Lower leg skin (tissue), 4 donors: ENCODE results near the gene CACNA1A. TPM values are rescaled to one million over a fixed set of nuclear protein-coding genes. Genes with fewer than 3 reads are reported as not detected.
A peak's percentile ranks its signal among the peaks of the same experiment; 100 is the strongest.
"Not testable (repeated sequence)": the region's sequence is repeated elsewhere in the genome, so short reads cannot be mapped to it uniquely, and the experiment has no call there.

Experiments
- DNase-seq, 2 donors: peaks; one replicate each; pipeline ENCODE4 v3.0.0-alpha.2; 2019; ENCODE audit warnings: low spot score in 2 of 2
- H3K4me3 ChIP-seq: fragments of 200-600 bp; sonication (generic); 2 replicates; pipeline ENCODE4 v1.5.1; 2017; ENCODE audit warnings: mild to moderate bottlenecking, low read depth; ENCODE audit not compliant: poor library complexity, severe bottlenecking
- POLR2A ChIP-seq, 2 donors: fragments of 450-650 bp; IDR thresholded peaks; one replicate each; pipeline ENCODE4 v1.6.1; 2016 to 2017; ENCODE audit warnings: antibody characterized with exemption in 2 of 2, mild to moderate bottlenecking in 1 of 2, moderate library complexity in 1 of 2
- WGBS, 2 donors: methylation state at CpG; one replicate each; pipeline ENCODE4 v1.1.5; 2018; 5-methylcytosine and 5-hydroxymethylcytosine counted together
- intact Hi-C: fragments of 100-400 bp; cut with DNase I; formaldehyde crosslinking; loops from one replicate; pipeline ENCODE4 v1.15.0; 2023; ENCODE audit warnings: low total_unique reads
- total RNA-seq, 4 donors: library from RNA; depleted of rRNA; stranded (reverse); fragments of >200 nt; gene quantifications; one replicate each; pipeline ENCODE4 v1.1.0, GENCODE V29; 2016
- TF ChIP-seq, protein P1 (sequence below), 3 donors: fragments of 450-650 bp; IDR thresholded peaks; one replicate each; pipeline ENCODE4 v1.5.1; 2016; ENCODE audit warnings: antibody characterized with exemption in 3 of 3, mild to moderate bottlenecking in 3 of 3, moderate library complexity in 2 of 3

The CACNA1A gene
- total RNA-seq, 4 donors from 2014 or later = 0.16 to 0.46 (median 0.22) TPM; not detected in 1

DNA sequence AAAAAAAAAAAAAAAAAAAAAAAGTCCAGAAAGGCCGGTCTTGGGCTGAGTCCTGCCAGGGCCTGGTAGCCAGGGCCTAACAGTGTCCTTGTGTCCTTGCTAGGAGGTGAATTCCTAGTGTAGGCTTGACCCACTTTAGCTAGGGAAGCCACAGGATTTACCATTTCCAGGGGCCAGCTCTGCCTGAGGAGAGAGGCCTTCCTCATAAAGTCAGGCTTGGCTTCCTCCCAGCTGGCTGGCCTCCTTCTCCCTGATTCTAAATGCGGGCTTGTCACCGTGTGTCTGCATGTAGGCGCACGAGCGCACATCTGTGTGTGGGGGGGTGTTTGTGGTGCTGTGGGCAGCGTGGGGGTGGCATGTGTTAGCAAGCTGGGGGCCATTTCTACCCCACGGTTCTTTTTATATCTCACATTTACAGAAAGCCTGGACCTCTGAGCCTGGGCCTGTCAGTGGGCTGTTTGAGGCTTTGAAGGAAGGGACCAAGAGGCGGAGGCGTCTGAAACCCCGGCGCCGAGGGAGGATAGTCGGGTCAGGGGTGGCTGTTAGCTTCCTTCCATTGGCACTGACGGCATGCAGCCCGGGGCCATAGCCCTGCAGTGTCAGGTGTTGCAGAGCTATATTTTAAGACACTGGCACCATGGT is 324.4 kb downstream of the CACNA1A start:
- TF ChIP-seq, protein P1, sequence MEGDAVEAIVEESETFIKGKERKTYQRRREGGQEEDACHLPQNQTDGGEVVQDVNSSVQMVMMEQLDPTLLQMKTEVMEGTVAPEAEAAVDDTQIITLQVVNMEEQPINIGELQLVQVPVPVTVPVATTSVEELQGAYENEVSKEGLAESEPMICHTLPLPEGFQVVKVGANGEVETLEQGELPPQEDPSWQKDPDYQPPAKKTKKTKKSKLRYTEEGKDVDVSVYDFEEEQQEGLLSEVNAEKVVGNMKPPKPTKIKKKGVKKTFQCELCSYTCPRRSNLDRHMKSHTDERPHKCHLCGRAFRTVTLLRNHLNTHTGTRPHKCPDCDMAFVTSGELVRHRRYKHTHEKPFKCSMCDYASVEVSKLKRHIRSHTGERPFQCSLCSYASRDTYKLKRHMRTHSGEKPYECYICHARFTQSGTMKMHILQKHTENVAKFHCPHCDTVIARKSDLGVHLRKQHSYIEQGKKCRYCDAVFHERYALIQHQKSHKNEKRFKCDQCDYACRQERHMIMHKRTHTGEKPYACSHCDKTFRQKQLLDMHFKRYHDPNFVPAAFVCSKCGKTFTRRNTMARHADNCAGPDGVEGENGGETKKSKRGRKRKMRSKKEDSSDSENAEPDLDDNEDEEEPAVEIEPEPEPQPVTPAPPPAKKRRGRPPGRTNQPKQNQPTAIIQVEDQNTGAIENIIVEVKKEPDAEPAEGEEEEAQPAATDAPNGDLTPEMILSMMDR (IDR thresholded peaks at IDR 0.05) = no peak
- TF ChIP-seq POLR2A (IDR thresholded peaks at IDR 0.05) = no peak
- WGBS, 2 donors = 8 to 17% methylated on average over 15 of the region's 16 CpGs
- no peak overlapping the region for H3K4me3 ChIP-seq
- DNase-seq = peak in 1 of 2 donors; percentile 39
- intact Hi-C loops = no loop called here

DNA sequence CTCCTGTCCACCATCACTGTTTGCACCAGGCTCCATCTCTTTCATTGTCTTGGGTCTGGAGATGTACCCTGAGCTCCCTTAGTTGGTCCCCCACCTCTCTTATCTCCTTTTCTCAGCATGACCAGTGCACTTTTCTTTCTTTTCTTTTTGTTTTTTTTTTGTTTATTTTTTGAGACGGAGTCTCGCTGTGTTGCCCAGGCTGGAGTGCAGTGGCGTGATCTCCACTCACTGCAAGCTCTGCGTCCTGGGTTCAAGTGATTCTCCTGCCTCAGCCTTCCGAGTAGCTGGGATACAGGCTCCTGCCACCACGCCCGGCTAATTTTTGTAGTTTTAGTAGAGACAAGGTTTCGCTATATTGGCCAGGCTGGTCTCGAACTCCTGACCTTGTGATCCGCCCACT is 328.0 kb downstream of the CACNA1A start:
- intact Hi-C loops = not testable (repeated sequence)
- WGBS, 2 donors = 92% methylated on average over 10 of the region's 10 CpGs

DNA sequence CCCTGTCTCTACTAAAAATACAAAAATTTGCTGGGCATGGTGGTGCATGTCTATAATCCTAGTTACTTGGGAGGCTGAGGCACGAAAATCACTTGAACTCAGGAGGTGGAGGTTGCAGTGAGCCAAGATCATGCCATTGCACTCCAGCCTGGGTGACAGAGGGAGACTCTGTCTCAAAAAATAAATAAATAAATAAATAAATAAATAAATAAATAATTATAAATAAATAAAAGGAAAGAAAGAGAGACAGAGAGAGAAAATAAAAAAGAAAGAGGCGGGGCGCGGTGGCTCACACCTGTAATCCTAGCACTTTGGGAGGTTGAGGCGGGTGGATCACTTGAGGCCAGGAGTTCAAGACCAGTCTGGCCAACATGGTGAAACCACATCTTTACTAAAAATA is 328.7 kb downstream of the CACNA1A start:
- intact Hi-C loops, H3K4me3 ChIP-seq, DNase-seq: not testable (repeated sequence)
- 90 to 92% methylated on average over 5 of the region's 5 CpGs for WGBS, 2 donors

More for the DNA sequence above, 328.0 kb downstream of the CACNA1A start:
- DNase-seq, H3K4me3 ChIP-seq: not testable (repeated sequence)

DNA sequence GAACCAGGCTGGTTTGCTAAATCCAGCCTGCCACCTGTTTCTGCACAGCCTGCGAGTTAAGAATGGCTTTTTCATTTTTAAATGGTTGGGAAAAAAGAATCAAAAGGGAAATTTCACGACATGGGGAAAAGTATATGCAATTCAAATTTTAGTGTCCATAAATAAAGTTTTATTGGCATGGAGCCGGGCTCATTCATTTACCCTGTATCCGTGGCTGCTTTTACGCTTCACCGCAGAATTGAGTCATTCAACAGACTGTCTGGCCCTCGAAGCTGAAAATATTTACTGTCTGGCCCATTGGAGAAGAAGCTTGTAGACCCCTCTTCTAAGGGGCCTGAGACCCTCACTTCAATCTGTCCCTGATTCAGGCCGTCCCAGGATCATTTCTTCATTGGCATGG is 329.9 kb downstream of the CACNA1A start:
- WGBS, 2 donors = 81 to 82% methylated on average over 8 of the region's 8 CpGs
- no peak for DNase-seq
- no peak overlapping the region for H3K4me3 ChIP-seq
- intact Hi-C loops = no loop called here
- TF ChIP-seq POLR2A (IDR thresholded peaks at IDR 0.05) = no peak
- TF ChIP-seq, protein P1 (IDR thresholded peaks at IDR 0.05) = no peak

DNA sequence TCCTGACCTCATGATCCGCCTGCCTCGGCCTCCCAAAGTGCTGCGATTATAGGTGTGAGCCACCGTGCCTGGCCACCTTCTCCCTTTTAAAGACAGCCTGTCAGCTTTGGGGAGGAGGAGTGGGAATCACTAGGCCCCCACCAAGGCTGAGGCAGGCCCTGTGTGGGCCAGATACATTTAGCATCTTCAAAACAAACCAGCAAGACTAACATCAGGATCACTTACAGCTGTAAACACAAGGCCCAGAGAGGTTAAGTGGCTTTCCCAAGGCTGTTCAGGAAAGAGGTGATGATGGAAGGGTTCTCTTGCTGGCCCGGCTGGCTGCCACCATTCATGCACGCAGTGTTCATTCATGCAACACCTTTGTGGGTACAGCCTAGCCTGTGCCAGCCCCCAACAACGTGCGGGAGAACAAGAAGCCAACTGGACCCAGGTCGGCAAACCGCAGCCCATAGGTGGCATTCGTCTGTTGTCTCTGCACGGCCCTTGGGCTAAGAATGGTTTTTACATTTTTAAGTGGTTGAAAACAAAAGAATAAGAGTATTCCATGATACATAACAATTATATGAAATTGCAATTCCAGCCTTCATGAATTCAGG is 333.0 kb downstream of the CACNA1A start:
- DNase-seq = no peak
- H3K4me3 ChIP-seq = no peak overlapping the region
- TF ChIP-seq, protein P1 (IDR thresholded peaks at IDR 0.05) = no peak
- no peak for TF ChIP-seq POLR2A (IDR thresholded peaks at IDR 0.05)
- 71 to 73% methylated on average over 12 of the region's 12 CpGs for WGBS, 2 donors
- intact Hi-C loops = no loop called here

DNA sequence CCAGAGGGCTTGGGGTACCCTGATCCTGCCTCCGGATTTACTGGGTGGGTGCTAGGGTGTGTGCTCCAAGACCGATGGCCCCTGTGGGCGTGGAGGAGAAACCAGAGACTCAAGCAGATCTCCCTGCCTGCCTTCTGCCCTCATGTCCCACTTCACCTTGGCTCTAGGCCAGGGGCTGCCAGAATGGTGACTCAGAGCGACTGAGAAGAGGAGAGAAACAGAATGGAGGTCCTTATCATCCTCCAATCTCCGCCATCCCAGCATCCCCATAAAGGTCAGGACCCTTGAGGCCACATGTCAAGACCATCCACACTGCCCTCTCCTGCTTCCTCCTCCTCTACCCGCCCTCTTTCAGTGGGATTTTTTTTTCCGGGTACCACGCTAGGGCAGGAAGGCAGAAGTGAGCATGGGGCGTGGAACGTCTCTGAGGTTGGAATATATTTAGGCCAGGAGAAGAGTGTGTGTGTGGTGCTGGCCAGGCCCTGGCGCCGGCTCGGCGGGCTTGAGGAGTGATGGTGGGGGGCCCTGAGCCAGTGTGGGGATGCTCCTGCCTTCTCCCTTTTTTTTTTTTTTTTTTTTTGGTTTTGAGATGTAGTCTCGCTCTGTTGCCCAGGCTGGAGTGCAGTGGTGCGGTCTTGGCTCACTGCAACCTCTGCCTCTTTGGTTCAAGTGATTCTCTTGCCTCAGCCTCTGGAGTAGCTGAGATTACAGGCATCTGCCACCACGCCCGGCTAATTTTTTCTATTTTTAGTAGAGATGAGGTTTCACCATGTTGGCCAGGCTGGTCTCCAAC is 333.7 kb downstream of the CACNA1A start:
- intact Hi-C loops = no loop called here
- TF ChIP-seq, protein P1 (IDR thresholded peaks at IDR 0.05) = no peak
- TF ChIP-seq POLR2A (IDR thresholded peaks at IDR 0.05) = no peak
- DNase-seq = peak; percentile 78 to 97
- 23 to 24% methylated on average over 18 of the region's 18 CpGs for WGBS, 2 donors
- no peak overlapping the region for H3K4me3 ChIP-seq
